Suprapubic skin (tissue), 4 donors: ENCODE results near the gene ADNP2. TPM values are rescaled to one million over a fixed set of nuclear protein-coding genes. Genes with fewer than 3 reads are reported as not detected.
A peak's percentile ranks its signal among the peaks of the same experiment; 100 is the strongest.

ENCODE experiments used
- DNase-seq, 2 donors: peaks; one replicate each; pipeline ENCODE4 v3.0.0-alpha.2; 2019; ENCODE audit warnings: low spot score in 2 of 2
- H3K27ac ChIP-seq: fragments of 200-600 bp; sonication (generic); one replicate; pipeline ENCODE4 v1.5.1; 2019
- H3K27me3 ChIP-seq: fragments of 200-600 bp; sonication (generic); one replicate; pipeline ENCODE4 v1.5.1; 2019
- H3K36me3 ChIP-seq: fragments of 200-600 bp; sonication (generic); one replicate; pipeline ENCODE4 v1.5.1; 2019
- H3K4me1 ChIP-seq: fragments of 200-600 bp; sonication (generic); one replicate; pipeline ENCODE4 v1.5.1; 2019
- H3K4me3 ChIP-seq: fragments of 200-600 bp; sonication (generic); one replicate; pipeline ENCODE4 v1.5.1; 2019; ENCODE audit warnings: mild to moderate bottlenecking
- H3K9me3 ChIP-seq: fragments of 200-600 bp; sonication (generic); one replicate; pipeline ENCODE4 v1.5.1; 2019
- CTCF ChIP-seq, 2 donors: fragments of 200-600 bp in 1 of 2; fragments of 450-650 bp in 1 of 2; sonication (generic) in 1 of 2; IDR thresholded peaks; one replicate each; pipeline ENCODE4 v1.5.1; 2016 to 2019; ENCODE audit warnings: antibody characterized with exemption in 2 of 2, mild to moderate bottlenecking in 1 of 2, moderate library complexity in 1 of 2
- EP300 ChIP-seq: sonication (generic); formaldehyde crosslinking; IDR thresholded peaks from one replicate; pipeline ENCODE4 v1.6.1; 2017; ENCODE audit warnings: antibody characterized with exemption
- POLR2A ChIP-seq, 2 donors: fragments of 450-650 bp; IDR thresholded peaks; one replicate each; pipeline ENCODE4 v1.6.1; 2017; ENCODE audit warnings: antibody characterized with exemption in 2 of 2, mild to moderate bottlenecking in 2 of 2, moderate library complexity in 2 of 2
- POLR2AphosphoS5 ChIP-seq, 3 donors: sonication (generic); formaldehyde crosslinking; IDR thresholded peaks; one replicate each; pipeline ENCODE4 v1.6.1; 2017; ENCODE audit warnings: antibody characterized with exemption in 3 of 3
- WGBS: methylation state at CpG from one replicate; pipeline ENCODE4 v1.1.5; 2018; 5-methylcytosine and 5-hydroxymethylcytosine counted together
- total RNA-seq, 4 donors: library from RNA; depleted of rRNA; stranded (reverse); fragments of >200 nt; gene quantifications; one replicate each; pipeline ENCODE4 v1.1.0, GENCODE V29; 2016

The ADNP2 gene
- total RNA-seq, 4 donors from 2014 or later, result 24.7 to 39.3 (median 32.7) TPM

DNA sequence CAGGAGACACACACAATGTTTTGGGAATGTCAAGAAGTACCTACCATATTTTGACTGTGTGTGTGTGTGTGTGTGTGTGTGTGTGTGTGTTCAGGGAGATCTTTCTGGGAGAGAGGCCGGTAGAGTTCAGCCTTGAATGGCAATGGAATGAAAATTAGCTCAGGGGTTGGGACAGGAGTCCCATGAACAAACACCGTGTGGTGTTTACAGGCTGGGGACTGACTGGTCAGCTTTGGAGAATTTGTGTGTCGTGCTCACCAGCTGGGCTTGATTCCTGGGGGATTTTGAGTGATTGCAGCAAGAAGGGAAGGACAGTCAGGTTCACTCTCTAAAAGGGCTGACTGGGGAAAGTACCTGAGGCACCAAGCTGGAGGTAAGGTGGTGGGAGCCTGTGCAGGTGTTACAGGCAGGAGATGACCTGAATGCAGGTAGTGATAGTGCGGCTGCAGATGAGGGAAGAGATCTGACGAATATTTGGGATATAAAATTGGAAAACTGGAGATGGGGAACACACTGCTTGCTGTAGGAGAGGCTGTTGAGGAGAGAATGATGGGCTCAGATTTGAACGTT, 2.5 kb upstream of the ADNP2 start:
- no peak for DNase-seq
- peaks cover 19% of the 10 kb centered on the region for H3K4me1 ChIP-seq
- WGBS, result 51% methylated on average over 5 of the region's 6 CpGs
- H3K4me3 ChIP-seq, result no peak overlapping the region
- H3K27ac ChIP-seq, result no peak overlapping the region
- no peak for TF ChIP-seq POLR2AphosphoS5 (IDR thresholded peaks at IDR 0.05)
- no peak for TF ChIP-seq CTCF (IDR thresholded peaks at IDR 0.05)
- TF ChIP-seq POLR2A (IDR thresholded peaks at IDR 0.05), result no peak
- H3K36me3 ChIP-seq, result no peaks in the 10 kb centered on the region
- no peaks in the 10 kb centered on the region for H3K9me3 ChIP-seq
- H3K27me3 ChIP-seq, result no peaks in the 10 kb centered on the region

DNA sequence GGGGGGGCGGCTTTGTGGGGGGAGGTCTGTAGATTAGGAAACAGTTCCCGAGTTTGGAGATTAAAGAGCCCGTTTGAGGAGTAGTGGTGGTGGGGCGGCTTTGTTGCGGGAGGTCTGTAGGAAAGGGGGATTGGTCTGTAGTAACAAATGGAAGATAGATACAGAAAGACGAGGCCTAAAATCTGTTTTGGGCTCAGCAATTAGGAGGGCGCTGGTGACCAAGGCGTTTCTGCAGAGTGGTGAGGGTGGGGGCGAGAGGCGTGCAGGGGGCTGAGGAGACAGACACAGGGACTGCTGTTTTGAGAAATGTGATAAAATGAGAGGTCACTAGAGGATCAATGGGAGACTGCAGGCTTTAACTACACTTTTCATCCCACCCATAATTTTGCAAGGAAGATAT, 1.6 kb upstream of the ADNP2 start:
- H3K36me3 ChIP-seq, result no peaks in the 10 kb centered on the region
- 68% methylated on average over 10 of the region's 10 CpGs for WGBS
- no peak for DNase-seq
- no peak for TF ChIP-seq CTCF (IDR thresholded peaks at IDR 0.05)
- no peaks in the 10 kb centered on the region for H3K9me3 ChIP-seq
- peaks cover 19% of the 10 kb centered on the region for H3K4me1 ChIP-seq
- H3K4me3 ChIP-seq, result no peak overlapping the region
- H3K27me3 ChIP-seq, result no peaks in the 10 kb centered on the region
- H3K27ac ChIP-seq, result no peak overlapping the region

- TF ChIP-seq POLR2AphosphoS5 (IDR thresholded peaks at IDR 0.05) (no peak), CTCF (IDR thresholded peaks at IDR 0.05) (no peak), EP300 (no peak), POLR2A (IDR thresholded peaks at IDR 0.05) (no peak)
- DNase-seq, result no peak
- Histone ChIP-seq H3K4me3 (no peak overlapping the region), H3K9me3 (no peaks in the 10 kb centered on the region), H3K36me3 (no peaks in the 10 kb centered on the region), H3K27me3 (no peaks in the 10 kb centered on the region), H3K27ac (no peak overlapping the region), H3K4me1 (peaks cover 19% of the 10 kb centered on the region)
- 91% methylated on average over 23 of the region's 23 CpGs for WGBS
Observed at GRCh38 chr18:80108121-80108536, 933 bp upstream of the ADNP2 start.

DNA sequence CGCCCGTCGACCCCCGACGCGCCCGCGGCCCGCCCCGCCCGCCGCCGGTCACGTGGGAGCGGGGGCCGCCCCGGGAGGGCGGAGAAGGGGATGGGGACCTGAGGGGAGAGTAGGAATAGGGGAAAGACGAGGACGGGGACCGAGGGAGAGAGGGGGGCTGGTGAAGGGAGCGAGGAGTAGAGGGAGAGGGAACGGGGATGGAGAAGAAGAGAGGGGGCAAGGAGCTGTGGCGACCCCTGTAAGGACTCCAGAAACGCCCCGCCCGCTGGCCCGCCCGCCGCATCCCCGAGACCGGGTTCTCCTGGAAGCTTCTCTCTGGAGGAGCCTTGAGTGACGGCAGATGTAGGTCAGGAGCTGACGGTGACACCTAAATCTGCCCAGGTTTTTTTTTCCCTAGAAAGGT, 615 bp downstream of the ADNP2 start:
- Histone ChIP-seq H3K4me3 (peak overlapping the region; percentile 87), H3K9me3 (no peaks in the 10 kb centered on the region), H3K27ac (peak overlapping the region; percentile 97), H3K27me3 (no peaks in the 10 kb centered on the region), H3K36me3 (no peaks in the 10 kb centered on the region), H3K4me1 (peaks cover 19% of the 10 kb centered on the region)
- under 1% methylated on average over 18 of the region's 34 CpGs for WGBS
- TF ChIP-seq EP300, result no peak
- TF ChIP-seq POLR2A (IDR thresholded peaks at IDR 0.05), result no peak
- no peak for TF ChIP-seq CTCF (IDR thresholded peaks at IDR 0.05)
- TF ChIP-seq POLR2AphosphoS5 (IDR thresholded peaks at IDR 0.05), result no peak
- peak; percentile 77 to 81 for DNase-seq

- 41% methylated on average over 1 of the region's 1 CpG for WGBS
- Histone ChIP-seq H3K27me3 (no peaks in the 10 kb centered on the region), H3K4me3 (no peak overlapping the region), H3K4me1 (peaks cover 22% of the 10 kb centered on the region), H3K36me3 (no peaks in the 10 kb centered on the region), H3K27ac (no peak overlapping the region), H3K9me3 (no peaks in the 10 kb centered on the region)
- TF ChIP-seq POLR2A (IDR thresholded peaks at IDR 0.05) (no peak), POLR2AphosphoS5 (IDR thresholded peaks at IDR 0.05) (no peak), EP300 (no peak), CTCF (IDR thresholded peaks at IDR 0.05) (no peak)
- no peak for DNase-seq
Observed at GRCh38 chr18:80112624-80113248, 3.7 kb downstream of the ADNP2 start.
